ENCODE measurements around the gene PANX2.
"Not testable (repeated sequence)": the region's sequence is repeated elsewhere in the genome, so short reads cannot be mapped to it uniquely, and the experiment has no call there.

PANX2 gene

DNA sequence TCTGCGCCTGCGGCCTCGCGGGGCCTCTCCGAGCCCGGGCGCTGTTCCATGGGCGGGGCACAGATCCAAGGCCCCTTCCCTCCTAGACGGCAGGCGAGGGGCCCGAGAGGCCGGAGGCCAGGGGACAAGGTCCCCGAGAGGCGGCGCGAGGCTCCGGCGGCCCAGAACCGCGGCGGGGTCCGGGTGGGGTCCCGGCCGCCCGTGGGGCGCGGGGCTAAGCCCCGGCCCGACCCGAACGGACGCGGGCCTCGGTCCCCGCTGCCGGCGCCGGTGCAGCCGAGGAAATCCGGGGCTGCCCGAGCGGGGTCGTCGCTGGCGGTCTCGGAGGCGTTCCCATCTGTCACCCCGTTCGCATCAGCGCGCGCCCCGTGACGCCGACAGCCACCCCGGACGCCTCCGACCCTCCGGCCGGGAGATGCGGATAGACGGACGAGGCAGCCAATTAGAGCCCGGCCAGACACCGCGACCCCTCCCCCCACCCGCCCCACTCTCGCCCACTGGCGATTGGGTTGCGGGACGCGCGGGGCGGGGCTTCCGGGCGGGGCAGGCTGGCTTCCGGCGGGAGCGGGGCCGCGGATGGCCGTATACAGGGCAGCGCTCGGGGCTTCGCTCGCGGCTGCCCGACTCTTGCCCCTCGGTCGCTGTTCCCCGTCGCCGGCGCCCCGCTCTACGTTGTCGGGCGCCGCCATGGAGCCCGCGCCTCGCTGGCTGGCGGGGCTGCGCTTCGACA lies 30.1 kb downstream of the PANX2 start, which contains the start of gene SELENOO:
TSS of gene SELENOO (plus strand) at position 551 of the 730 bp plus-strand sequence. CDS start at position 577, 26 bp downstream.
- DNase-seq, result peak; percentile 98

DNA sequence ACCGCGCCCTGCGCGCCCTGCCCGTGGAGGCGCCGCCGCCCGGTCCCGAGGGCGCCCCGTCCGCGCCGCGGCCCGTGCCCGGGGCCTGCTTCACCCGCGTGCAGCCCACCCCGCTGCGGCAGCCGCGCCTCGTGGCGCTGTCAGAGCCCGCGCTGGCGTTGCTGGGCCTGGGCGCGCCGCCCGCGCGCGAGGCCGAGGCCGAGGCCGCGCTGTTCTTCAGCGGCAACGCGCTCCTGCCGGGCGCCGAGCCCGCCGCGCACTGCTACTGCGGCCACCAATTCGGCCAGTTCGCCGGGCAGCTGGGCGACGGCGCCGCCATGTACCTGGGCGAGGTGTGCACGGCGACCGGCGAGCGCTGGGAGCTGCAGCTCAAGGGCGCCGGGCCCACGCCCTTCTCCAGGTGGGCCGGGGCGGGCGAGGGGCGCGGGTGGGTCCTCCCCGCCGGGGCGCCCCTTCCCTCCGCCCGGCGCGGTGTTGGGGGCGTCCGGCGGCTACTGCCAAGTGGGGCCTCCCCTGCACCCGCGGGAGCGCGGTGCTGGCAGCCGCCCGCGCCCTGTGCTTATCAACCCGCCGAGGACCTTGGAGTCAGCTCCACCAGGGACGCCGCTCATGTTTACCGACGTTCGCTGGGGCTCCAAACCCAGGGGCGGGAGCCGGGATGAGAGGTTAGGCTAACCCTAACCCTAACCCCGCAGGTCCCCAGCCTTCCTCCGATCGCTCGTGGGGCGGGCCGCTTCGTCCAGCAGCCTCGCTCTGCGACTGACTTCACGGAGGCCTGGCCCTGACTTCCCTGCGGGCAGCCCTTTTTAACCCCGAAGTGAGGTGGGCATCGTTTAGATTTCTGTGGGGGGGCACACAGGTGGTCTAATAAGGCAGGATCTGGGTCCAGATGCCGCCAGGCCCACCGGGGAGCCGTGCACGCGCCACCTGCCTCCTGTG lies 30.9 kb downstream of the PANX2 start:
- no peak for DNase-seq

DNA sequence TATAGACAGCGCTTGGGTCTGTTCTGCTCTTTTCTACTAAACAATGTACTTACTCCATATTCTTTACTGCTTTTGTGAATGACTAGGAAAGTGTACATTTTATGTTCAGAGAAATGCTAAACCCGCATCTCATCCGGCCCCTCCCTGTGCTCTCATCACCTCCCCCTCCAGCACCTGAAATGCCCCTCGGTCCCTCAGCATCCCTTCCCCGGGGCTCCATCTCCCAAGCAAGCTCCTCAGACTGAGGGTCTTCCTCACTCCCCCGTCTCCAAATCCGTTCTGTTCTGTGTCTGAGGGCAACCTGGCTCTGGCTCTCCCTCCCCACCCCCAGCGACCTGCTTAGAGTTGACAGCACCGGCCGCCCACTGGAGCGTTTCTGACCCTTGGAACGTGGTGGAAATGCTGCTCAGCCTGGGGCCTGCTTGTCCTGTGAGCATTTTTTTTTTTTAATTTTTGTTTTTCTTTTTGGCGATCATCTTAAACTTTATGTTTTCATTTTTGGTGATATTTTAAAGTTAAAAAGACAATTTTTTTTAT lies 31.7 kb downstream of the PANX2 start:
- DNase-seq, result no peak

DNA sequence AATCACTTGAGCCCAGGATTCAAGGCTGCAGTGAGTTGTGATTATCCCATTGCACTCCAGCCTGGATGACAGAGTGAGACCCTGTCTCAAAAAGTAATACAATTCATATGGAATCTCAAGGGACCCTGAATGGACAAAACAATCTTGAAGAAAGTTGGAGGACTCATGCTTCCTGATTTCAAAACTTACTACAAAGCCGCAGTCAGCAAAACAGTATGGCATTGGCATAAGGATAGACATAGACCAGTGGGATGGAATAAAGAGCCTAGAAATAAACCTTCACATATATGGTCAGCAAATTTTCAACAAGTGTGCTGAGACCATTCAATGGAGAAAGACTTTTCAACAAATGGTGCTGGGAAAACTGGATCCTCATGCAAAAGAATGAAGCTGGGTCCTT lies 32.8 kb downstream of the PANX2 start:
- DNase-seq, result no peak

DNA sequence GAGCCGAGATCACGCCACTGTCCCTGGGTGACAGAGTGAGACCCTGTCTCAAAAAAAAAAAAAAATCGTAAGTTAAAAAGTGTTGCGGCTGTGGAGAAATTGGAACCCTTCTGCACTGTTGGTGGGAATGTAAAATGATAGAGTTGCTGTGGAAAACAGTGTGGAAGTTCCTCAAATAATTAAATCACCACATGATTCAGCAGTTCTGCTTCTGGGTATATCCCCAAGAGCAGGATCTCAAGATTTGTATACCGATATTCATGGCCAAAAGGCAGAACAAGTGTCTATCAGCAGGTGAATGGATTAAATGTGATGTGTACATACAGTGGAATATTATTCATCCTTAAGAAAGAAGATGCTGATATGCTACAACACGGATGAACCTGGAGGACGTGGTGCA lies 34.0 kb downstream of the PANX2 start:
- DNase-seq, result no peak

DNA sequence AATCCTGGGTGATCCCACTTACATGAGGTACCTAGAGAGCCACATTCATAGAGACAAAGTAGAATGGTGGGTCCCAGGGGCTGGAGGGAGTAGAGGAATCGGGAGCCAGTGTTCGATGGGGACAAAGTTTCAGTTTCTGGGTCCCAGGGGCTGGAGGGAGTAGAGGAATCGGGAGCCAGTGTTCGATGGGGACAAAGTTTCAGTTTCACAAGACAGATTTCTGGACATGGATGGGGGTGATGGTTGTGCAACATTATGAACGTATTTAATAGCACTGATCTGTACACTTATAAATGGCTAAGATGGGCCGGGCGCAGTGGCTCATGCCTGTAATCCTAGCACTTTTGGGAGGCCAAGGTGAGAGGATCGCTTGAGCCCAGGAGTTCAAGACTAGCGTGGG lies 34.5 kb downstream of the PANX2 start:
- DNase-seq, result not testable (repeated sequence)

DNA sequence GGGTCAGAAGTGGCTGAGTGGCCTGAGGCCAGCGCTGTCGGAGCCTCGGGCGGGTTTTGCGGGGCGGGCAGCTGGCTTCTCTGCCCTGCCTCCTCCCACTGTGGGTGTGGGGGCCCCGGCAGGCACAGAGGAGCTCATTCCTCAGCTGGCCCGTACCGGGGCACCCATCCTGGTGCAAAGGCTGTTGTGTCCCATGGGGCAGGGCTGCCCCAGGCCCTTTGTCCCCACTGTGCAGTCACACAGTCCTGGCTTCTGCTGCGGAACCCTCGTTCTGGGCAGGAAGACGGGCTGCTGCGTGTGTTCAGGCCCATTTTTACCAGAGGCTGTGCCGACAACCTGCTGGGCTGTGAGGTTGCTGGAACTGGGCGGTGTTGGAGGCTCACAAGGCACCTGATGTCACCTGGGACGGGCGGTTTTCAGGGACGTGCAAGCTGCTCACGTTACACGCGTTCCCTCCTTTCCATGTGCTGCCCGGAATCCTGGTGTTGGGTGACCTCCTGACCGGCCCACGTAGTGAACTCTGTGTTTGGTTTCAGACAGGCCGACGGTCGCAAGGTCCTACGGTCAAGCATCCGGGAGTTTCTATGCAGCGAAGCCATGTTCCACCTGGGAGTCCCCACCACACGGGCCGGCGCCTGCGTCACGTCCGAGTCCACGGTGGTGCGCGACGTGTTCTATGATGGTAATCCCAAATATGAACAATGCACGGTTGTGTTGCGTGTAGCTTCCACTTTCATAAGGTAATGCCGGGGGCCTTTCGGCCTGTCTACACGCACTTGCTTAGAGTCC lies 35.4 kb downstream of the PANX2 start:
- no peak for DNase-seq

DNA sequence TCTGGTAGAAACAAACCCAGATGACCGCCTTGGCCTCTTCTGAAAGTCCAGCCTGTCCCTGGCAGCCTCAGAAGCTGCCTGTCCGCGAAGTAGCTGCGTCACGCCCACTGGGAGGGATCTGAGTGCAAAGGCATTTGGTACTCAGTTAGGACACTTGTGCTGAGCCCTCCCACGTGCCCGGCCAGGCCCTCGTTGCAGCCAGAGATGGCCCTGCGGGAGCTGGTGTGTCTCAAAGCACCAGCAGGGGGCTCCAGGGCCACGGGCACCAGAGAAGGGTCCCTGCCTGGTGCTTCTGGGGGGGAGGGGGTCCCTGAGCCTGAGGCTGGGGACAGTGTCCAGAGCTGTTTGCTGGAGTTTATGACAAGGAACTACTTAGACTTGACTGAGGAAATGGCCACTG lies 36.1 kb downstream of the PANX2 start:
- no peak for DNase-seq

DNA sequence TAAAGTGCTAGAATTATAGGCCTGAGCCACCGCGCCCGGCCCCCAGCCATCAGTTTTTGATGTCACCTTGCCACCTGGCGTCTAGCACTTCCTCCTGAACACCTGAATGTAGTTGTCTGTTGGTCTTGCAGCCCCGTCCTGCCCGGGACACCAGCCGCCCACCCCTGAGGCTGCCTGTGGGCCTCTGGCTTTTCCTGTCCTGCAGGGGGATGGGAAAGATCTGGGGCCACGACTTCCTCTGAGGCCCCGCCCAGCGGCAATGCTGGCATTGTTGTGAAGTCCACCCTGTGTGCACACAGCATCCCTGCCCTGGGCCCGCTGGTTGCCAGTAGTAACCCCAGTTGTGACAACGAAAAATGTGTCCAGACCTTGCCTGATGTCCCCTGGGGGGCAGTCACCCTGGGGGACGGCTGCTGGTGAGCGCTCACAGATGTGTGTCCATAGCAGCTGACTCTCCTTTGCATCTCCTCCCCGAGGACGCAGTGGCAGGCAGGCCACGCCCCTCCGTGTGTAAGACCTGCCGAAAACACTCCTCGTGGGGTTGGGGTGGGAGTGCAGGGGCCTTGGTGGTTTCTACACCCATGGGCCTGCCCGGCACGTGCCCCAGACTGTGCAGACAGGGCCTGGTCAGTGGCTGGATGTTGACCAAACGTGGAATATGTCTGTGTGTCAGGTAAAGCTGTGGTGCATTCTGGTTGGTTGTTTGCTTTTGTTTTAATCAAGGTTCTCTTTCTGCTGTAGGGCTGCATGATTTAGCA lies 37.0 kb downstream of the PANX2 start:
- DNase-seq, result peak; percentile 37

DNA sequence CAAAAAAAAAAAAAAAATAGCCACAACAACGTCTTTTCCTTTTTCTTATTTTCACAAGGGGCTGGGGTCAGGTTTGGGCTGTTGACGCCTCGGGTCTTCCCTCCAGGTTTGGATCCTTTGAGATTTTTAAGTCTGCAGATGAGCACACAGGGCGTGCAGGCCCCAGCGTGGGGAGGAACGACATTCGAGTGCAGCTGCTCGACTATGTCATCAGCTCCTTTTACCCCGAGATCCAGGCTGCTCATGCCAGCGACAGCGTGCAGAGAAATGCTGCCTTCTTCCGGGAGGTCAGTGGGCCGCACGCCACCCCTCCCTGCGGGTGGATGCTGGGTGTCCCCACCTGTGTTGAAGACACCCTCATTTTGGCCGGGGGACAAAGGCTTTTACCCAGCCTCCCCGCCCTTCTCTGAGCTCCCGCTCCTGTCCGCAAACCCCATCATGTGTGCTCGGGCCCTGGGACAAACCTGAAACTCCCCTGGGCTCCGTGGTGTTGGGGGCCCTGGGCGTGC lies 38.0 kb downstream of the PANX2 start:
- DNase-seq, result peak; percentile 44

DNA sequence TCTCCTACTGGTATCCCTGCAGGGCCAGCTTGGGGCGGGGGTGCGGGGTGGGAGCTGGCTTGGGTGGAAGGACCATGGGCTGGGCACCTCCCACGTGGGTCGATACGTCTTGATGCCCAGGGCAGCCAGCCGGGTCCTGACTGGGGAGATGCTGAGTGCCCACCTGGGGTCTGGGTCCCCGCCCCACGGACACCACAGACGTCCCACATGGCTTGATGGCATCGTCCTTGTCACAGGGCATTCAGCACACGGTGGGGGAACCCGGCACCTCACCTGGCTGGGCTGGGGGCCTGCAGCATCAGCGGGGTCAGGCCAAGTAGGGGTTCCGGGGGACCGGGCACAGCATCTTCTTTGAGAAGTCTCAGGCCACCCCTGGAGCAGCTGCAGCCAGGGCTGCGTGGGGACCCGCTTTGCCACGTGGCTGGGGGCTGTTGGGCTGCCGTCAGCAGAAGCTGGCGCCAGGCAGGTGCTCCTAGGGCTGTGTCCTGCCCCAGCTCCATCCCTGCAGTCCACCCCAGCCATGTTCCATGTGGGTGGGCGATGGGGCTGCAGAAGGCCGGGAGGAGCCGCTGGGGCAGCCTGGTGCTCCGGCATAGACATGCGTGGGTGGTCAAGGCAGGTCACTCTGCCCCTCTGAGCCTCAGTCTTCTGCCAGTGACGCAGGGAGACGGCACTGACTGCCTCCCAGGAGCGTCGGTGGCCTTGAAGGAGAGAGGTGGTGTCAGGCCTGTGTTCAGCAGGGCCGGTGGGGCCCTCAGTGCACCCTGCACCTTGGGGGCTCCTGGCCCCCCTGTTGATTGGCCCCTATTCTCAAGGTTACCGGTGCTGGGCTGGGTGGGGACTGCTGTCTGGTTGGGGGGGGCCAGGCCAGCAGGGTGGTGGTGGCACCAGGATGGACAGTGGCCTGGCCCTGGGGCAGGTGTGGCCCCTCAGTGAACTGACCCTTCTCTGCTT lies 38.7 kb downstream of the PANX2 start:
- no peak for DNase-seq

DNA sequence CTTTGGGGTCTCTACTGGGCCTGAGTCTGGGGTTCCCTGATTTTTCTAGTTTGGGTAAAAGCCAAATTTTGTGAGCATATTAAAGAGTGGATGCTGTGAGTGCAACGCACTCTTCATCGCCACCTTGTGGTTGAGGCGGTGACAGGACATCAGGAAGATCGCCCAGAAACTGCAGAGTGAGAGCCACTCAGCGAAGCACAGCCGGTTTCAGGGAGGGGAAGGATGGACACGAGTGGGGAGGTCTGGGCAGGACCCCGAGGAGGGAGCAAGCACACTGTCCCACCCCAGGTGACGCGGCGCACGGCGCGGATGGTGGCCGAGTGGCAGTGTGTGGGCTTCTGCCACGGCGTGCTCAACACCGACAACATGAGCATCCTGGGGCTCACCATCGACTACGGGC lies 39.4 kb downstream of the PANX2 start:
- DNase-seq, result peak; percentile 76

DNA sequence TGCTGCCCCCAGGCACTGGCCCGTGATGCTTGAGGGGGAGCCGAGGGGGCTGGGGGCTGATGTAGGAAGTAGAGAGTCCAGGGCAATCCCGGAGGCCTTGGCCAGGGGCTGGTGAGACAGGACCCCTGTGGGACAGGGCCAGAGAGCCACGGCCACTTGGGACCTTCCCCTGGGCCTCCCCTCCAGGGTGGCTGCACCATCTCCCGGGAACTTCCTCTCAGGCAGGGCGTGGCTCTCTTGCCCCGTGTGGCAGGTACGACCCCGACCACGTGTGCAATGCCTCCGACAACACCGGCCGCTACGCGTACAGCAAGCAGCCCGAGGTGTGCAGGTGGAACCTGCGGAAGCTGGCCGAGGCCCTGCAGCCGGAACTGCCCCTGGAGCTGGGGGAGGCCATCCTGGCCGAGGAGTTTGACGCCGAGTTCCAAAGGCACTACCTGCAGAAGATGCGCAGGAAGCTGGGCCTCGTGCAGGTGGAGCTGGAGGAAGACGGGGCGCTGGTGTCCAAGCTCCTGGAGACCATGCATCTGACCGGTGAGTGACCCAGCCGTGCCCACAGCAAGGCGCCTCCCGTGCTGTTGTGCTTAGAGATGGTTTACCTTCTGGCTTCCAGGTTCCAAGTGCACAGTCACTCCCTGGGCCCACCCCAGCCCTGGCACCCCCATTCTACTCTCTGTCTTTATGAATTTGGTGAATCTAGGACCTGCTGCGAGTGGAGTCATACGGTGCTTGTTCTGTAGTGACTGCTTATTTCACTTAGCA lies 40.0 kb downstream of the PANX2 start:
- peak; percentile 41 for DNase-seq

DNA sequence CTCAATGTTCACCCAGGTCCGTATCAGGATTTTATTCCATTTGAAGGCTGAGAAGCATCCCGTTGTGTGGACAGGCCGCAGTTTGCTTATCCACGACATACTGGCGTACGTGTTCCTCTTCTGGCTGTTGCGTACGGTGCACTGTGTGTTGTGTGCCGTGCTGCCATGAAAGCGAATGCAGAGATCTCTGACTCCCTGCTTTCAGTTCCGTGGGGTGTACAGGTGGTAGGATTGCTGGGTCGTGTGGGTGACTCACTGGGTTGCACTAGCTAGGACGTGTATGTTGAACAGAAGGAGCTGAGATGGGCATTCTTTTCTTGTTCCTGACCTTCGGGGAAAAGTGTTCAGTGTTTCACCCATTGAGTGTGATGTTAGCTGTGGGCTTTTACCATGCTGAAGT lies 40.6 kb downstream of the PANX2 start:
- DNase-seq, result no peak

DNA sequence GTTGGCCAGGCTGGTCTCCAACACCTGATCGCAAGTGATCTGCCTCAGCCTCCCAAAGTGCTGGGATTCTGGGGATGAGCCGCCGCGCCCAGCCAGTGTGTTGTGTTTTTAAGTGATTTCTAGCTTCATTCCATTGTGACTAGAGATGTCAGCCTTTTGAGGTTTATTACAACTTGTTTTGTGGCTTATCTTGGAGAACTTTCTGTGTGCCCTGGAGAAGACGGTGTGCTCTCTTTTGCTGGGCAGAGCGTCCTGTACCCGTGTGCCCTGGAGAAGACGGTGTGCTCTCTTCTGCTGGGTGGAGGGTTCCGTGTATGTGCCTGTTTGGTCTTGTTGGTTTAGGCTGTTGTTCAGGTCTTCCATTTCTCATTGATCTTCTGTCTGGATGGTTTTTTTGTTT lies 42.7 kb downstream of the PANX2 start:
- no peak for DNase-seq

DNA sequence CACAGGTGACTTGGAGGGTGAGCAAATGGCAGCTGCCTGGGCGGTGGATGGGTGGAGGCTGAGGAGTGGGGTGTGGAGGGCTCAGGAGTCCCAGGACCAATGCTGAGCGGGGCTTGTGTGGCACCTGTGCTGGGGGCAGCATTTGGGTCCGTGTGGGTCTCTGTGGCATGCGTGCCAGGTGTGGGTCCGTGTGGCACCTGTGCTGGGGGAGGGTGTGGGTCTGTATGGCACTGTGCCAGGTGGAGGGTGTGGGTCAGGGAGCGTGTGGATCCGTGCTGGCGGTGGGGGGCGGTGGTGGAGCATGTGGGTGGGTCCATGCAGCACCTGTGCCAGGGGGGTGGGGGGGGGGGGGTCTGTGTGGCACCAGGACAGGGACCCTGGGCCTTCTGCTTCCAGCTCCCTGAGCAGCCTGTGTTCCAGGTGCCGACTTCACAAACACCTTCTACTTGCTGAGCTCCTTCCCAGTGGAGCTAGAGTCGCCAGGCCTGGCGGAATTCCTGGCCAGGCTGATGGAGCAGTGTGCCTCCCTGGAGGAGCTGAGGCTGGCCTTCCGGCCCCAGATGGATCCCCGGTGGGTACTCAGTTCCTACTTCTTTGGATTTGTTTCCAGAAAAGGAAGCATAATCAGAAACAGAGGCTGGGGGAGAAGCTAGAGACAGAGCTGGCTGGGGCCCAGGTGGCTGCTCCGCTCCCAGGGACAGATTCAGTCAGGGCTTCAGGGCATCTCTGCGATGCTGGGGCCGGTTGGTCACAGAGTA lies 44.9 kb downstream of the PANX2 start:
- DNase-seq, result no peak

DNA sequence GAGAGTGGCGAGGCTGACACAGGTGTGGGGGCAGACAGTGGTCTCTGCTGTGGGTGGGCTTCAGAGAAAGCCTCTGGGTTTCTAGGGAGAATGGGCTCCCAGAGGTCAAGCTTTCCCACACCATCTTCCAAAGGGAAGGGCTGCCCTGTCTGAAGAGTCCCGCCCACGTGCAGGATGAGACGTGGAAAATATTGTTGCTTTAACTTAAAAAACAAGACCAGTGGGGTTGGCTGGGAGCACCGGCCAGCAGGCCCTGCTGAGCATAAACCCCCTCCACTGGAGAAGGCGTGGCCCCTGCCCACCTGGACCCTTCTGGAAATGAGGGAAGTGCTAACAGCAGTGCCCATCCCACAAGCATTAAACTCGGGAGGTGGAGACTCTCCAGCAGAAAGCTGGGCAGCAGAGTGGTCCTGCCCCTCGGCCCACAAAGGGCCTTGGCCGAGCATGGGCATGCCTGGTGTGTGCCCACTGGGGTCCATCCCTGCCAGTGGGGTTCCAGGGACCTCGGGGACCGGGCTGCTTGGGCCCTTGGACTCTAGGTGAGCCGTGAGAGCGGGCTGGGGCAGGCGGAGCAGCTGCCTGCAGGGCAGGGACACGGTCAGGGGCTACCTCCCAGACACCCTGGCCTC lies 45.6 kb downstream of the PANX2 start:
- no peak for DNase-seq

DNA sequence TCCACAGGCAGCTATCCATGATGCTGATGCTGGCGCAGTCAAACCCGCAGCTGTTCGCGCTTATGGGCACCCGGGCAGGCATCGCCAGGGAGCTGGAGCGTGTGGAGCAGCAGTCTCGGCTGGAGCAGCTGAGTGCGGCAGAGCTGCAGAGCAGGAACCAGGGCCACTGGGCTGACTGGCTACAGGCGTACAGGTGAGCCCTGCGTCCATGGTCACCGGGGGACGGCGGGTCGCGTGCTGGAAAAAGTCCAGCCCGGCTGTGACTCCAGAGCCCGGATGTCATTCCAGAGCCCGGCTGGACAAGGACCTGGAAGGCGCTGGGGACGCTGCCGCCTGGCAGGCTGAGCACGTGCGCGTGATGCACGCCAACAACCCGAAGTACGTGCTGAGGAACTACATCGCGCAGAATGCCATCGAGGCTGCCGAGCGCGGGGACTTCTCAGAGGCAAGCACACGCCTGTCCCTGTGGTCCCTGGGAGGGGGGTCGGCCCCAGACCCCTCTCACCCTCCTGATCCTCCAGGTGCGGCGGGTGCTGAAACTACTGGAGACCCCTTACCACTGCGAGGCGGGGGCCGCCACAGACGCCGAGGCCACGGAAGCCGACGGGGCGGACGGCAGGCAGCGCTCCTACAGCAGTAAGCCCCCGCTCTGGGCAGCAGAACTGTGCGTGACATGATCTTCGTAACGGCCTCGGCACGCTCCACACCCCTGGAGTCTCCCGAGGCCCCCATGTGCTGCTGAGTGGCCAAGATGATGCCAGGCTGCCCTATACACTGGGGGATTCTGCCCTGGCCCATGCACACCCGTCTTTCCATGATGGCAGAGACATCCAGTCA lies 46.4 kb downstream of the PANX2 start:
- DNase-seq, result no peak

Data from right forelimb (tissue), 1 donor.